Measurements from ENCODE around the gene LDHD. TPM values are rescaled to one million over a fixed set of nuclear protein-coding genes. Genes with fewer than 3 reads are reported as not detected.
A peak's percentile ranks its signal among the peaks of the same experiment; 100 is the strongest.

Gene LDHD
- total and polyA plus RNA-seq, 9 of the 15 experiments (the other 6 are each of a cell fraction or from before 2014, with no cell fraction given) = 0.19 to 0.86 (median 0.54) TPM; not detected in 3

GRCh38 chr16:75099738-75100602 lies 16.6 kb downstream of the LDHD start (continued):
- TF ChIP-seq HNRNPUL1 (IDR thresholded peaks at IDR 0.05; ENCODE audit: low read length) (no peak), ZNF639 (CRISPR knock-in tag; conservative IDR thresholded peaks at IDR 0.05 in 1 of 2, IDR thresholded peaks at IDR 0.05 in 1 of 2) (no peak), CTCF (IDR thresholded peaks at IDR 0.05 in 2 of 3, conservative IDR thresholded peaks at IDR 0.05 in 1 of 3; ENCODE audit: insufficient read depth in 2 of 3, low read depth in 1 of 3, low read length in 3 of 3) (0 out of 6 replicates have a peak, but pooled peaks of 2 of the 3 experiments have one; percentile 1 to 8), LARP7 (IDR thresholded peaks at IDR 0.05) (no peak), USF2 (CRISPR knock-in tag; IDR thresholded peaks at IDR 0.05) (no peak), SETDB1 (IDR thresholded peaks at IDR 0.05; ENCODE audit: low read length) (no peak), ZFP36 (IDR thresholded peaks at IDR 0.05; ENCODE audit: low read depth, low read length, partially characterized antibody) (no peak), GABPA (tag; conservative IDR thresholded peaks at IDR 0.05; ENCODE audit: low read depth) (peak; percentile 71), FOXP4 (CRISPR knock-in tag; IDR thresholded peaks at IDR 0.05; ENCODE audit: borderline replicate concordance) (no peak), ZNF175 (CRISPR knock-in tag; IDR thresholded peaks at IDR 0.05; ENCODE audit: low read depth) (0 out of 2 replicates have a peak, but pooled peaks have one; percentile 53), ETV1 (tag; conservative IDR thresholded peaks at IDR 0.05; ENCODE audit: low read depth) (peak; percentile 87), SPI1 (IDR thresholded peaks at IDR 0.05; ENCODE audit: borderline replicate concordance, low read depth, low read length) (peak; percentile 18; the same call in 1 of the 2 replicates), RBM14 (IDR thresholded peaks at IDR 0.05; ENCODE audit: borderline replicate concordance, insufficient read depth, low read depth, low read length) (no peak), BRF2 (IDR thresholded peaks at IDR 0.05; ENCODE audit: borderline replicate concordance, insufficient read depth, insufficient read length) (no peak), LCOR (CRISPR knock-in tag; IDR thresholded peaks at IDR 0.05) (no peak), GTF2E2 (tag; IDR thresholded peaks at IDR 0.05) (no peak)
